ENCODE results near the gene CCDC12.
A peak's percentile ranks its signal among the peaks of the same experiment; 100 is the strongest.
"Not testable (repeated sequence)": the region's sequence is repeated elsewhere in the genome, so short reads cannot be mapped to it uniquely, and the experiment has no call there.

CCDC12 gene

GRCh38 chr3:46923559-46924350 is 52.8 kb downstream of the CCDC12 start:
- DNase-seq (ENCODE audit: low read depth): no peak

GRCh38 chr3:46922871-46923558 is 53.5 kb downstream of the CCDC12 start:
- no peak for DNase-seq (ENCODE audit: low read depth)

- no peak for DNase-seq (ENCODE audit: low read depth)
Measured at GRCh38 chr3:46922426-46922825, 54.1 kb downstream of the CCDC12 start.

GRCh38 chr3:46921871-46922271 is 54.7 kb downstream of the CCDC12 start:
- DNase-seq (ENCODE audit: low read depth): no peak

GRCh38 chr3:46921041-46921440 is 55.5 kb downstream of the CCDC12 start:
- DNase-seq (ENCODE audit: low read depth): no peak

GRCh38 chr3:46918634-46919033 is 57.9 kb downstream of the CCDC12 start:
- no peak for DNase-seq (ENCODE audit: low read depth)

GRCh38 chr3:46918202-46918601 is 58.3 kb downstream of the CCDC12 start:
- no peak for DNase-seq (ENCODE audit: low read depth)

GRCh38 chr3:46917257-46917656 is 59.3 kb downstream of the CCDC12 start:
- no peak for DNase-seq (ENCODE audit: low read depth)

GRCh38 chr3:46916799-46917198 is 59.7 kb downstream of the CCDC12 start:
- DNase-seq (ENCODE audit: low read depth): no peak

- no peak for DNase-seq (ENCODE audit: low read depth)
Measured at GRCh38 chr3:46916278-46916677, 60.3 kb downstream of the CCDC12 start.

- no peak for DNase-seq (ENCODE audit: low read depth)
Measured at GRCh38 chr3:46915297-46915822, 61.2 kb downstream of the CCDC12 start.

GRCh38 chr3:46914849-46915248 is 61.7 kb downstream of the CCDC12 start:
- DNase-seq (ENCODE audit: low read depth): no peak

- no peak for DNase-seq (ENCODE audit: low read depth)
Measured at GRCh38 chr3:46913644-46914043, 62.9 kb downstream of the CCDC12 start.

- DNase-seq (ENCODE audit: low read depth): no peak
Measured at GRCh38 chr3:46912986-46913385, 63.6 kb downstream of the CCDC12 start.

GRCh38 chr3:46910914-46911313 is 65.6 kb downstream of the CCDC12 start:
- DNase-seq (ENCODE audit: low read depth): not testable (repeated sequence)

- no peak for DNase-seq (ENCODE audit: low read depth)
Measured at GRCh38 chr3:46910166-46910760, 66.3 kb downstream of the CCDC12 start.

- DNase-seq (ENCODE audit: low read depth): peak; percentile 71
Measured at GRCh38 chr3:46909535-46910161, 66.9 kb downstream of the CCDC12 start.

- no peak for DNase-seq (ENCODE audit: low read depth)
Measured at GRCh38 chr3:46908986-46909534, 67.5 kb downstream of the CCDC12 start.

- peak; percentile 87 for DNase-seq (ENCODE audit: low read depth)
Measured at GRCh38 chr3:46908294-46908985, 68.1 kb downstream of the CCDC12 start.

- DNase-seq (ENCODE audit: low read depth): no peak
Measured at GRCh38 chr3:46907960-46908293, 68.6 kb downstream of the CCDC12 start.

GRCh38 chr3:46907271-46907670 is 69.3 kb downstream of the CCDC12 start:
- no peak for DNase-seq (ENCODE audit: low read depth)

Measured in fibroblast of gingiva (primary cell).